ENCODE measurements around the gene MTNR1A. TPM values are rescaled to one million over a fixed set of nuclear protein-coding genes. Genes with fewer than 3 reads are reported as not detected.
A peak's percentile ranks its signal among the peaks of the same experiment; 100 is the strongest.

Gene MTNR1A
- total and polyA plus RNA-seq, 2 donors from 2014 or later = 1.5 TPM; not detected in 1

GRCh38 chr4:186570193-186570996 is 15.0 kb upstream of the MTNR1A start:
- Histone ChIP-seq H3K36me3 (ENCODE audit: control insufficient read depth in 2 of 3, insufficient read depth in 3 of 3, low read length in 3 of 3) (no peaks in the 10 kb centered on the region), H3K4me1 (ENCODE audit: control insufficient read depth in 2 of 3, insufficient read depth in 2 of 3, low read depth in 1 of 3, low read length in 3 of 3) (peaks cover 0 to 8% (median 0%) of the 10 kb centered on the region in 3 donors), H3K4me3 (ENCODE audit: low read length in 3 of 3) (peak overlapping the region; percentile 42 to 51 (median 43)), H3K27me3 (ENCODE audit: control insufficient read depth, insufficient read depth, low read length) (no peaks in the 10 kb centered on the region), H3K9ac (ENCODE audit: low read length in 3 of 3) (no peak overlapping the region), H3K27ac (ENCODE audit: low read depth in 2 of 2, low read length in 2 of 2) (no peak overlapping the region), H3K9me3 (ENCODE audit: control insufficient read depth in 2 of 3, insufficient read depth in 1 of 3, low read length in 3 of 3) (no peaks in the 10 kb centered on the region)
- no peak for FAIRE-seq
- intact Hi-C loops (cut with DNase I) = no loop called here
- no peak for TF ChIP-seq CTCF (IDR thresholded peaks at IDR 0.05; ENCODE audit: borderline replicate concordance, extremely low read depth, insufficient read depth)
- peak in 4 of 5 donors; percentile 55 to 76 (median 65) for DNase-seq

GRCh38 chr4:186569533-186570192 is 14.3 kb upstream of the MTNR1A start:
- H3K9ac ChIP-seq (ENCODE audit: low read length in 3 of 3) = no peak overlapping the region
- H3K4me3 ChIP-seq (ENCODE audit: low read length in 3 of 3) = peak overlapping the region; percentile 42 to 51 (median 43)
- H3K9me3 ChIP-seq (ENCODE audit: control insufficient read depth in 2 of 3, insufficient read depth in 1 of 3, low read length in 3 of 3) = no peaks in the 10 kb centered on the region
- DNase-seq = no peak
- no peaks in the 10 kb centered on the region for H3K36me3 ChIP-seq (ENCODE audit: control insufficient read depth in 2 of 3, insufficient read depth in 3 of 3, low read length in 3 of 3)
- no peak overlapping the region for H3K27ac ChIP-seq (ENCODE audit: low read depth in 2 of 2, low read length in 2 of 2)
- intact Hi-C loops (cut with DNase I) = no loop called here
- H3K4me1 ChIP-seq (ENCODE audit: control insufficient read depth in 2 of 3, insufficient read depth in 2 of 3, low read depth in 1 of 3, low read length in 3 of 3) = peaks cover 0 to 8% (median 0%) of the 10 kb centered on the region in 3 donors
- H3K27me3 ChIP-seq (ENCODE audit: control insufficient read depth, insufficient read depth, low read length) = no peaks in the 10 kb centered on the region
- TF ChIP-seq CTCF (IDR thresholded peaks at IDR 0.05; ENCODE audit: borderline replicate concordance, extremely low read depth, insufficient read depth) = no peak
- no peak for FAIRE-seq

GRCh38 chr4:186566068-186566467 is 10.7 kb upstream of the MTNR1A start:
- H3K27ac ChIP-seq (ENCODE audit: low read depth in 2 of 2, low read length in 2 of 2) = no peak overlapping the region
- TF ChIP-seq CTCF (IDR thresholded peaks at IDR 0.05; ENCODE audit: borderline replicate concordance, extremely low read depth, insufficient read depth) = no peak
- H3K9me3 ChIP-seq (ENCODE audit: control insufficient read depth in 2 of 3, insufficient read depth in 1 of 3, low read length in 3 of 3) = no peaks in the 10 kb centered on the region
- intact Hi-C loops (cut with DNase I) = no loop called here
- no peak overlapping the region for H3K4me3 ChIP-seq (ENCODE audit: low read length in 3 of 3)
- H3K4me1 ChIP-seq (ENCODE audit: control insufficient read depth in 2 of 3, insufficient read depth in 2 of 3, low read depth in 1 of 3, low read length in 3 of 3) = peaks cover 0 to 8% (median 0%) of the 10 kb centered on the region in 3 donors
- no peak overlapping the region for H3K9ac ChIP-seq (ENCODE audit: low read length in 3 of 3)
- FAIRE-seq (no peak), DNase-seq (no peak)
- H3K27me3 ChIP-seq (ENCODE audit: control insufficient read depth, insufficient read depth, low read length) = no peaks in the 10 kb centered on the region
- H3K36me3 ChIP-seq (ENCODE audit: control insufficient read depth in 2 of 3, insufficient read depth in 3 of 3, low read length in 3 of 3) = no peaks in the 10 kb centered on the region

Measured in kidney (tissue), 14 donors.